Measurements from ENCODE around the gene SATL1. TPM values are rescaled to one million over a fixed set of nuclear protein-coding genes. Genes with fewer than 3 reads are reported as not detected.

Gene SATL1
- total and polyA plus RNA-seq, 2 experiments from 2014 or later, result 0.14 to 0.68 TPM

- TF ChIP-seq EZH2 (IDR thresholded peaks at IDR 0.05; ENCODE audit: low read depth, unreplicated experiment) (no peak), EZH2phosphoT487 (IDR thresholded peaks at IDR 0.05; ENCODE audit: unreplicated experiment) (no peak), CTCF (conservative IDR thresholded peaks at IDR 0.05; ENCODE audit: low read depth in 2 of 2) (no peak), CREB1 (CRISPR knock-in tag; IDR thresholded peaks at IDR 0.05; ENCODE audit: low read depth) (no peak), NANOG (IDR thresholded peaks at IDR 0.05; ENCODE audit: borderline replicate concordance) (no peak)
Measured at GRCh38 chrX:85065512-85066198, 177.9 kb downstream of the SATL1 start (continued).

GRCh38 chrX:85052636-85053343 lies 190.8 kb downstream of the SATL1 start:
- no peaks in the 10 kb centered on the region for H3F3A ChIP-seq (replicated peaks; ENCODE audit: low read depth)
- H4K20me1 ChIP-seq (replicated peaks; ENCODE audit: insufficient read depth), result no peaks in the 10 kb centered on the region
- H3K79me2 ChIP-seq (replicated peaks; ENCODE audit: insufficient read depth), result no peaks in the 10 kb centered on the region
- Mint-ChIP-seq H3K4me3 (no peak overlapping the region), H3K27me3 (ENCODE audit: insufficient read depth, low read depth, poor library complexity) (no peaks in the 10 kb centered on the region), H3K27ac (no peak overlapping the region), H3K36me3 (ENCODE audit: low read depth) (peaks cover 5% of the 10 kb centered on the region; the same call in 1 of the 3 replicates), H3K9me3 (no peaks in the 10 kb centered on the region), H3K4me1 (no peaks in the 10 kb centered on the region; the same call in 2 of the 3 replicates)
- H3K27ac ChIP-seq (ENCODE audit: low read depth), result no peak overlapping the region
- H3K4me3 ChIP-seq, result no peak overlapping the region
- DNase-seq (ENCODE audit: low spot score) (no peak), ATAC-seq (no peak)
- no peaks in the 10 kb centered on the region for H3K27me3 ChIP-seq (ENCODE audit: insufficient read depth)
- H3K36me3 ChIP-seq (ENCODE audit: insufficient read depth), result no peaks in the 10 kb centered on the region
- TF ChIP-seq CREB1 (CRISPR knock-in tag; IDR thresholded peaks at IDR 0.05; ENCODE audit: low read depth) (no peak), CTCF (conservative IDR thresholded peaks at IDR 0.05; ENCODE audit: low read depth in 2 of 2) (peak in 1 of 2 experiments; percentile 23; a peak in 1 of 4 replicates)
- H2AFZ ChIP-seq, result no peak overlapping the region
- no peak overlapping the region for H3K4me2 ChIP-seq
- H3K4me1 ChIP-seq (ENCODE audit: insufficient read depth), result no peaks in the 10 kb centered on the region
- H3K9me2 ChIP-seq (ENCODE audit: insufficient read depth), result no peaks in the 10 kb centered on the region

- no peaks in the 10 kb centered on the region for H3K9me3 Mint-ChIP-seq
- Histone ChIP-seq H3K27ac (ENCODE audit: low read depth) (no peak overlapping the region), H3K4me3 (no peak overlapping the region), H3F3A (replicated peaks; ENCODE audit: low read depth) (no peaks in the 10 kb centered on the region), H4K20me1 (replicated peaks; ENCODE audit: insufficient read depth) (no peaks in the 10 kb centered on the region), H3K9me2 (ENCODE audit: insufficient read depth) (no peaks in the 10 kb centered on the region), H3K79me2 (replicated peaks; ENCODE audit: insufficient read depth) (no peaks in the 10 kb centered on the region), H3K4me1 (ENCODE audit: insufficient read depth) (no peaks in the 10 kb centered on the region), H3K27me3 (ENCODE audit: insufficient read depth) (no peaks in the 10 kb centered on the region), H2AFZ (no peak overlapping the region), H3K4me2 (no peak overlapping the region), H3K36me3 (ENCODE audit: insufficient read depth) (no peaks in the 10 kb centered on the region)
- no peak overlapping the region for H3K4me3 Mint-ChIP-seq
- TF ChIP-seq CTCF (conservative IDR thresholded peaks at IDR 0.05; ENCODE audit: low read depth in 2 of 2), result no peak
- H3K4me1 Mint-ChIP-seq, result no peaks in the 10 kb centered on the region; the same call in 2 of the 3 replicates
- H3K27me3 Mint-ChIP-seq (ENCODE audit: insufficient read depth, low read depth, poor library complexity), result no peaks in the 10 kb centered on the region
- no peak for DNase-seq (ENCODE audit: low spot score)
- no peak overlapping the region for H3K27ac Mint-ChIP-seq
- no peak for ATAC-seq
- H3K36me3 Mint-ChIP-seq (ENCODE audit: low read depth), result peaks cover 4% of the 10 kb centered on the region; the same call in 1 of the 3 replicates
Measured at GRCh38 chrX:85052205-85052604, 191.4 kb downstream of the SATL1 start.

Data from GM23338 (cell line).